Activated CD4-positive, CD25-positive, alpha-beta regulatory T cell treated with anti-CD3 and anti-CD28 coated beads, Interleukin-2, amount 50 U/mL, for 24 hours (primary cell): ENCODE measurements around the gene CFAP221.

Source experiments
- ATAC-seq, 2 donors: fragments of 150-1000 bp; cut with Tn5 transposase; one replicate each; pipeline ENCODE4 v1.10.0; 2021; ENCODE audit warnings: mild to moderate bottlenecking in 1 of 2, moderate library complexity in 1 of 2

Gene CFAP221

DNA sequence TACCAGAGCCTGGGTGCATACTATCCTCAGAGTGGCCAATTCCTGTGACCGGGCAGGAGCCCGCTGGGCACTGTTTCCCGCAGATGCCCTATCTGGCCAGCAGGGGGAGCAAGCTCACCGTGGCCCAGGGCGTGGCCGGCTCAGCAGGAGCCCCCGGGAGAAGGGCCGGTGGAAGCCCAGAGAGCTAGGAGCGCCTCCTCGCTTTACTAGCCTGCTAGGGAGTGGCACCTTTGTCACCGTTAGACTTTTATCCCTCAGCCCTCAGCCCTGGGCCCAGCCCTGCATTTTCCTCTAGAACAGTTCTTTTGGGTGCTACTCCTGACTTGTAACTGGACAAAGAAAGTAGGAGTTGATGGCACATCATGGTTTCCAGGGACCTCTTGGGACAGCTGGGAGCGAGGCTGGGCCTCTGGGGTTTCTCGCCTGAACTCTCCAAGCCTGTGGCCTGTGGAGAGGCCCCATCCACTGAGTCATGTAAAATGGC is 158.7 kb downstream of the CFAP221 start:
- peak; percentile 80 to 81 for ATAC-seq

- ATAC-seq = no peak
Observed at GRCh38 chr2:119703526-119703925, 159.3 kb downstream of the CFAP221 start.

DNA sequence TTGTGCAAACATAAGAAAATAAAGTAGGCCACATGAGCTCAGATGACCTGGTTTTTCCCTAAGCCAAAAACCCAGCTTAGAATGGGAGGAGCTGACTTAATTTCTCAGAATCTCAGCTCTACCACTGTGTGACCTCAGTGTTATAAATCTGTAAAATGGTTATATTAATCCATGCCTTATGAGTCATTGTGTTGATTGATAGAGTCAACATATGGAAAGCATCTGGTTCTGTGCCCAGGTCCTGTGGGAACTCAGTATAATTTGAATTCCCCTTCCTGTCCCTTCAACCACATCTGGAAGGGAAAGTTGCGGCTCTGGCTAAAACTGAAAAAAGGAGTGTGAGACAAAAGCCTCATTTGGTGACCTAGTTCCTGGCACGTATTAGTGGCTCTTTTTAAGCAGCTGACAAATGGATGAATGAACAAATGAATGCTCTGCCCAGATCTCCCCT is 160.4 kb downstream of the CFAP221 start:
- ATAC-seq = peak; percentile 17 to 55

DNA sequence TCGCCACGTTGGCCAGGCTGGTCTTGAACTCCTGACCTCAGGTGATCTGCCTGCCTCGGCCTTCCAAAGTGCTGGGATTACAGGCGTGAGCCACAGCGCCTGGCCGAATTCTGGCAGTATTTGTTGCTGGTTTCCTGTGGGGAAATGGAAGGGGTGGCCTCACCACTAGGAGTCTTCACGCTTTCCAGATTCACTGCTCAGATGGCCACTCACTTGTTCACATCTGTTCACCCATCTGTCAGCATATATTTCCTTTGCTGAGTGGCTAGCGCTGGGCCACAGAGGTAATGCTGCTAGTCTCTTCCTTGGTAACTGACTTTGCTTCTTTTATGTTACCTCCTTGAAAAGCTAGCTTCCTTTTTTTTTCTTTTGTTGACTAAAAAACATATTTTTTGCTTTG is 162.0 kb downstream of the CFAP221 start:
- no peak for ATAC-seq
